Glutamatergic neuron (in vitro differentiated cells): Measurements from ENCODE around the gene CEP72. TPM values are rescaled to one million over a fixed set of nuclear protein-coding genes. Genes with fewer than 3 reads are reported as not detected.

ENCODE experiments used
- DNase-seq: peaks from one replicate; pipeline ENCODE4 v3.0.0; 2022
- H3K27ac Mint-ChIP-seq: one replicate; pipeline ENCODE4 v1.8.0; 2020; ENCODE audit warnings: mild to moderate bottlenecking, mixed read lengths, inconsistent platforms; ENCODE audit not compliant: unreplicated experiment
- H3K27me3 Mint-ChIP-seq: one replicate; pipeline ENCODE4 v1.8.0; 2020; ENCODE audit warnings: mild to moderate bottlenecking, moderate library complexity, mixed read lengths, inconsistent platforms; ENCODE audit not compliant: unreplicated experiment
- H3K36me3 Mint-ChIP-seq: one replicate; pipeline ENCODE4 v1.8.0; 2020; ENCODE audit warnings: mild to moderate bottlenecking, mixed read lengths, inconsistent platforms; ENCODE audit not compliant: unreplicated experiment
- H3K4me1 Mint-ChIP-seq: one replicate; pipeline ENCODE4 v1.8.0; 2020; ENCODE audit warnings: mild to moderate bottlenecking, low read depth, mixed read lengths, inconsistent platforms; ENCODE audit not compliant: unreplicated experiment
- H3K4me3 Mint-ChIP-seq: one replicate; pipeline ENCODE4 v1.8.0; 2020; ENCODE audit warnings: mild to moderate bottlenecking, mixed read lengths, inconsistent platforms; ENCODE audit not compliant: unreplicated experiment
- H3K9me3 Mint-ChIP-seq: one replicate; pipeline ENCODE4 v1.8.0; 2020; ENCODE audit warnings: mild to moderate bottlenecking, moderate library complexity, mixed read lengths, inconsistent platforms; ENCODE audit not compliant: unreplicated experiment
- total RNA-seq: library from RNA; stranded (reverse); fragmentation: NEBNext Ultra II Directional; extraction: Animal tissue kit (Norgen Biotek cat#: 25700); gene quantifications from one replicate; pipeline ENCODE4 v1.2.1, GENCODE V29; 2021; ENCODE audit not compliant: unreplicated experiment
- TF ChIP-seq, protein P1 (sequence below): fragments of 200-600 bp; sonication (generic); IDR thresholded peaks from one replicate; pipeline ENCODE4 v1.5.0; 2021; ENCODE audit not compliant: partially characterized antibody, unreplicated experiment

CEP72 gene
- total RNA-seq, 1 donor from 2014 or later = 43.9 TPM

DNA sequence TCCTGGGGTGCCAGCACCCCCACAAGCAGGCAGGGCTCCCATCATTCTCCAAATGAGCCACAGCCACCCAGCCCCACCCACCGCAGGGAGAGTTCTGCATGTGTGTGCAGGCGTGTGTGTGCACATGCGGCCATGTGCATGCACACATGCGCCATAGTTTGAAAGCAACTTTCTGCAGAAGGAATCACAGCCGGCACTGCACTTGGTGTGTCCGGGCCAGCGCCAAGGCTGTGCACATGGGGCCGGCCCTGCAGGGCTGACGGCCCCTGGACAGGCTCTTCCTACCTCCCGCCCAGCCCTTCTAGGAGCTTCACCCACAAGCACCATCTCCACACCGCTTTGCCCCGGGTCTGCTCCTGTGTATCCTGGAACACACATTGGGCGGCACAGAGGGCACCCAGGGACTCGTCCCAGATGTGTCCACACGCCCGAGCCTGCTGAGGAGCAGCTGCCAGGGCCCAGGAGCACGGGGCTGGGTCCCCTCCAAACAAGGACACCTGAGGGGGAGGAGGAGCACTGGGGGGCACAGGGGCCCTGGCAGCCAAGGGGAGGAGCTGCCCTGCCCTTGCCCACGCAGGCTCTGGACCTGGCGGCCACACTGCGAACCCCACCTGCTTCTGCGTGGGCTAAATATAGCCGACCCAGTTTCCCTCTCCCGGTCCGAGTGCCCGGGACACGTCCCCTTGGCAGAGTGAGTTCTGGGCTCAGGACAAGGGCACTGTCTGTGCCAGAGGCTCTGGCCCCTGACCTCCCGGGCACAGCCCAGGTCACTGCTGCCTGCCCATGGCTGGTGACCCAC is 61.9 kb downstream of the CEP72 start:
- peak; percentile 12 for DNase-seq
- peaks cover 3% of the 10 kb centered on the region for H3K4me1 Mint-ChIP-seq
- H3K9me3 Mint-ChIP-seq = peaks cover 14% of the 10 kb centered on the region
- peaks cover 15% of the 10 kb centered on the region for H3K27me3 Mint-ChIP-seq
- no peak overlapping the region for H3K27ac Mint-ChIP-seq
- H3K4me3 Mint-ChIP-seq = no peak overlapping the region
- TF ChIP-seq, protein P1, sequence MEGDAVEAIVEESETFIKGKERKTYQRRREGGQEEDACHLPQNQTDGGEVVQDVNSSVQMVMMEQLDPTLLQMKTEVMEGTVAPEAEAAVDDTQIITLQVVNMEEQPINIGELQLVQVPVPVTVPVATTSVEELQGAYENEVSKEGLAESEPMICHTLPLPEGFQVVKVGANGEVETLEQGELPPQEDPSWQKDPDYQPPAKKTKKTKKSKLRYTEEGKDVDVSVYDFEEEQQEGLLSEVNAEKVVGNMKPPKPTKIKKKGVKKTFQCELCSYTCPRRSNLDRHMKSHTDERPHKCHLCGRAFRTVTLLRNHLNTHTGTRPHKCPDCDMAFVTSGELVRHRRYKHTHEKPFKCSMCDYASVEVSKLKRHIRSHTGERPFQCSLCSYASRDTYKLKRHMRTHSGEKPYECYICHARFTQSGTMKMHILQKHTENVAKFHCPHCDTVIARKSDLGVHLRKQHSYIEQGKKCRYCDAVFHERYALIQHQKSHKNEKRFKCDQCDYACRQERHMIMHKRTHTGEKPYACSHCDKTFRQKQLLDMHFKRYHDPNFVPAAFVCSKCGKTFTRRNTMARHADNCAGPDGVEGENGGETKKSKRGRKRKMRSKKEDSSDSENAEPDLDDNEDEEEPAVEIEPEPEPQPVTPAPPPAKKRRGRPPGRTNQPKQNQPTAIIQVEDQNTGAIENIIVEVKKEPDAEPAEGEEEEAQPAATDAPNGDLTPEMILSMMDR = no peak
- H3K36me3 Mint-ChIP-seq = no peaks in the 10 kb centered on the region

DNA sequence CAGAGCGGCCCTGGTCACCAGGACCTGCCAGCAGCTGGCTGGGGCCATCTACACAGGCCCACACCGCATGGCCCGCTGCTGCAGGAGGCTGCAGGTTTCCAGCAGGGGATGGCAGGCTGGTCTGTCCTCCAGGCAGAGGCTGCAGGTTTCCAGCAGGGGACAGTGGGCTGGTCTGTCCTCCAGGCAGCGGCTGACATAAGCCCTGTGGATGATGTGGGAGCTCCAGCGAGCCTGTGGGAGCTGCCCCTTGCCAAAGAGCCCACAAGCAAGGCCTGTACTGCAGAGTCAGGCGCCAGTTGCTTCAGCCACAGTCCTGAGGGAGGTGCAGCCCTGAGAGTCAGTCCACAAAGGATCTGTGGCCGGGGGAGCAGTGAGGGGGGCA is 62.5 kb downstream of the CEP72 start:
- Mint-ChIP-seq H3K4me3 (no peak overlapping the region), H3K27ac (no peak overlapping the region), H3K9me3 (peaks cover 14% of the 10 kb centered on the region), H3K27me3 (peaks cover 15% of the 10 kb centered on the region), H3K36me3 (no peaks in the 10 kb centered on the region), H3K4me1 (peaks cover 5% of the 10 kb centered on the region)
- peak; percentile 36 for DNase-seq
- TF ChIP-seq, protein P1 = no peak

DNA sequence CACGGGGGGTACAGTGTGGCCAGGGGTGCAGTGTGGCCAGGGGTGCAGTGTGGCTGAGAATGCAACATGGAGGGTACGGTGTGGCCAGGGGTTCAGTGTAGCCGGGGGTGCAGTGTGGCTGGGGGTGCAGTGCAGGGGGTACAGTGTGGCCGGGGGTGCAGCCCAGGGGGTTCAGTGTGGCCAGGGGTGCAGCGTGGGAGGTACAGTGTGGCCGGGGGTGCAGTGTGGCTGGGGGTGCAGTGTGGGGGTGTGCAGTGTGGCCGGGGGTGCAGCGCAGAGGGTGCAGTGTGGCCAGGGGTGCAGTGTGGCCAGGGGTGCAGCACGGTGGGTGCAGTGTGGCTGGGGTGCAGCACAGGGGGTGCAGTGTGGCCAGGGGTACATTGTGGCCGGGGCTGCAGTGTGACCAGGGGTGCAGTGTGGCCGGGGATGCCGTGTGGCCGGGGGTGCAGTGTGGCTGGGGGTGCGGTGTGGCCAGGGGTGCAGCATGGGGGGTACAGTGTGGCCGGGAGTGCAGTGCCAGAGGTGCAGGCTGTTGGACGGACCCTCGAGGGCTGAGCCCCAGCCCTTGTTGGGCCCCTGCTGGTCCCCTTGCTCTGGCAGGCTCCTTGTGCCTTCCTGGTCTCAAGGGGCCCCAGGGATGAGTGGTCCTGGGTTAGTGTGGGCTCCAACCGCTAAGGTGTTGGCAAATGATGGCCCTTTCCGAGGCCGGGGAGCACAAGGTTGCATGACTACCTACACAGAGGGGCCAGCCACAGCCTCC is 63.2 kb downstream of the CEP72 start:
- Mint-ChIP-seq H3K4me3 (no peak overlapping the region), H3K36me3 (no peaks in the 10 kb centered on the region), H3K9me3 (peaks cover 14% of the 10 kb centered on the region), H3K27ac (no peak overlapping the region), H3K4me1 (peaks cover 5% of the 10 kb centered on the region), H3K27me3 (peaks cover 15% of the 10 kb centered on the region)
- DNase-seq = peak; percentile 14
- TF ChIP-seq, protein P1 = no peak

DNA sequence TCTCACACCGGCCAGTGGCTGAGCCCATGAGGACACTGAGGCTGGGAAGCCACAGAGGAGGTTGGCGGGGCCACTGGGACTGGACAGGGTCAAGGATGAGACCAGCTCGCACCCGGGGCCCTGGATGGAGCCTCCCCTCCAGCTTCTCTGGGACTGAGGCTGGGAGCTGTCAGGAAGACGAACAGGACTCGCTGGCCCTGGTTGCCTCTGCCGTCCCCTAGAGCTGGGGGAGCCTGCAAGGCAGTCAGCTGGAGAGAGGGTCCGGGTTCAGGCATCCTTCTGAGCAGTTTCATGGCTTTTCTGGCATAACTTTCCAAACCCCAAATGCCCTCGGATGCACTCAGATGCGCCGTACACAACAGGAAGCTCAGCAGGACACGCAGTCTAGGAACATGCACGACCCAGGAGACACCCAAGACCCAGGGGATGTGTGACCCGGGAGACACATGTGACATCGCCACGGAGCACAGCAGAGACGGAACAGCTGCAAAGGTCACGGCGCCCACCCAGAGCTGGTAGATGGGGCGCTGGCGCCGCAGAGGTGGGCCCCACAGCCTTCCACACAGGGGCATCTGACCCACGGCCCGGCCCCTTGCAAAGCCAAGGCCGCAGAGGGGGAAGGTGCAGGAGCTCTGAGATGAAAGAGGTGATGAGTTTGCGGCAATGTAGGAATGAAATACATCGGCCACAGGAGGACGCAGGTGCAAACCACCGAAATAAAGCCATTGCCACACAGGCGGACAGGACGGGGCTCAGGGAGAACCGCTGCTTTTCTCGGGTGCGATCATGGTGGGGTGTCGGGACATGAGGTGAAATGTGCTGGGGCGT is 63.9 kb downstream of the CEP72 start:
- peaks cover 15% of the 10 kb centered on the region for H3K27me3 Mint-ChIP-seq
- TF ChIP-seq, protein P1 = no peak
- H3K36me3 Mint-ChIP-seq = no peaks in the 10 kb centered on the region
- H3K4me1 Mint-ChIP-seq = peaks cover 5% of the 10 kb centered on the region
- peak overlapping the region; percentile 72 for H3K27ac Mint-ChIP-seq
- H3K9me3 Mint-ChIP-seq = peaks cover 19% of the 10 kb centered on the region
- peak; percentile 16 for DNase-seq
- H3K4me3 Mint-ChIP-seq = peak overlapping the region; percentile 30
